Panc1 (cell line): ENCODE data around the gene CLSTN2. TPM values are rescaled to one million over a fixed set of nuclear protein-coding genes. Genes with fewer than 3 reads are reported as not detected.

Source experiments
- ATAC-seq: fragments of 200-7000 bp; cut with Tn5 transposase; 2 replicates; pipeline ENCODE4 v1.9.1; 2020; ENCODE audit warnings: mild to moderate bottlenecking, moderate library complexity
- BruUV-seq: library from RNA; stranded (reverse); fragments of 400-500 nt; replicated peaks from 2 replicates; lab custom pipeline; 2021; lab: Mats Ljungman, UMichigan
- CTCF ChIA-PET: fragments of 300-600 bp; sonication (Branson Sonifier 250); formaldehyde crosslinking; loops from one replicate; lab custom pipeline; 2022; ENCODE audit warnings: antibody characterized with exemption; lab: Charles Lee
- POLR2A ChIA-PET: fragments of 300-600 bp; sonication (Branson Sonifier 250); formaldehyde crosslinking; loops from one replicate; lab custom pipeline; 2022; ENCODE audit warnings: antibody characterized with exemption; lab: Charles Lee
- DNase-seq: peaks from one replicate; pipeline ENCODE4 v3.0.0-alpha.2; 2010; ENCODE audit warnings: low read depth, low spot score
- H3K27ac ChIP-seq: 2 replicates; pipeline ENCODE4 v1.5.1; 2011; ENCODE audit warnings: mild to moderate bottlenecking, low read length, inconsistent platforms
- H3K27me3 ChIP-seq: fragments of 200-500 bp; sonication (Bioruptor generic); 2 replicates; pipeline ENCODE4 v1.6.0; 2014; ENCODE audit warnings: low read length, inconsistent platforms; ENCODE audit not compliant: control insufficient read depth, insufficient read depth
- H3K36me3 ChIP-seq: fragments of 200-500 bp; sonication (Bioruptor generic); 2 replicates; pipeline ENCODE4 v1.5.1; 2014; ENCODE audit warnings: inconsistent platforms, mild to moderate bottlenecking, low read length, moderate library complexity; ENCODE audit not compliant: control insufficient read depth, insufficient read depth
- H3K4me1 ChIP-seq: 2 replicates; pipeline ENCODE4 v1.5.1; 2011; ENCODE audit warnings: inconsistent platforms, mild to moderate bottlenecking, low read length, moderate library complexity; ENCODE audit not compliant: control insufficient read depth, insufficient read depth
- H3K4me3 ChIP-seq, 2 experiments: 2 replicates each; pipeline ENCODE4 v1.5.1; 2011 to 2012; ENCODE audit warnings: low read depth in 2 of 2, low read length in 2 of 2, mild to moderate bottlenecking in 2 of 2, inconsistent platforms in 1 of 2, moderate library complexity in 1 of 2
- H3K9me3 ChIP-seq: fragments of 200-500 bp; sonication (Bioruptor generic); 2 replicates; pipeline ENCODE4 v1.5.1; 2014; ENCODE audit warnings: low read depth, mild to moderate bottlenecking, inconsistent platforms, low read length, moderate library complexity; ENCODE audit not compliant: control insufficient read depth, insufficient read depth
- CTCF ChIP-seq: fragments of 450-650 bp; IDR thresholded peaks from 2 replicates; pipeline ENCODE4 v1.5.1; 2017; ENCODE audit warnings: mild to moderate bottlenecking
- POLR2AphosphoS5 ChIP-seq: IDR thresholded peaks from 2 replicates; pipeline ENCODE4 v1.6.1; 2012; ENCODE audit warnings: mild to moderate bottlenecking, low read depth, low read length, moderate library complexity
- REST ChIP-seq, 2 experiments: IDR thresholded peaks; 2 replicates each; pipeline ENCODE4 v1.6.1; 2011 to 2012; ENCODE audit warnings: low read depth in 2 of 2, control low read depth in 1 of 2, low read length in 1 of 2, mild to moderate bottlenecking in 1 of 2, moderate library complexity in 1 of 2; ENCODE audit not compliant: insufficient read depth in 1 of 2
- SIN3A ChIP-seq: IDR thresholded peaks from 2 replicates; pipeline ENCODE4 v1.6.1; 2012; ENCODE audit warnings: low read depth, mild to moderate bottlenecking, low read length, moderate library complexity, borderline replicate concordance; ENCODE audit not compliant: insufficient read depth
- TCF7L2 ChIP-seq: IDR thresholded peaks from 2 replicates; pipeline ENCODE4 v1.6.1; 2011; ENCODE audit warnings: mild to moderate bottlenecking, low read depth, low read length, inconsistent platforms
- in situ Hi-C: cut with HindIII; loops from 2 replicates; pipeline ENCODE4 v1.10.0; 2016; ENCODE audit warnings: low sequenced_read_pairs, low pct_unique_long_range_greater_than_20kb
- intact Hi-C: fragments of 100-400 bp; cut with micrococcal nuclease; formaldehyde crosslinking; loops from one replicate; pipeline ENCODE4 v1.10.0; 2022; ENCODE audit not compliant: unreplicated experiment
- total RNA-seq: library from RNA; stranded (reverse); gene quantifications from one replicate; pipeline ENCODE4 v1.2.1, GENCODE V29; 2021; ENCODE audit not compliant: unreplicated experiment

CLSTN2 gene
- total RNA-seq, 1 experiment from 2014 or later = 0.03 TPM

DNA sequence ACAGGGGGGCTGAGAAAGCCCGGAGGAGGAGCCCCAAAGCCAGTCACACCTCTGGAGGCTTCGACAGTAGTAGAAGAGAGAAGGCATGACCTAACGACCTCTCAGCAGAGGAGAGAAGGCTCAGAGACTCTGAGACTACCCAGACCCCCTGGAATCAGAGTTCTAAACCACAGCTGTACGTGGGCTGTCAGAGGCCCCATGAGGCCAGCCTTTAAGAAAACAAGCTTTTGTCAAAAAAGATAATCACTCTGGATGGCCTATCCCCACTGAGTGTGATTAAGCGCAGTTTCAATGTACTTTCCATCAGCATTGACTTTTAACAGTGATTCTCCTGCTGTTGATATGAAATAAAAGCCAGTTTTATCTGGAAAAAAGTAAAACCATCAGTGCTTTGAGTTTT, 330.3 kb downstream of the CLSTN2 start:
- Histone ChIP-seq H3K27ac (no peak overlapping the region), H3K36me3 (no peaks in the 10 kb centered on the region), H3K4me3 (no peak overlapping the region), H3K9me3 (no peaks in the 10 kb centered on the region), H3K4me1 (no peaks in the 10 kb centered on the region), H3K27me3 (peaks cover 2% of the 10 kb centered on the region; the same call in 1 of the 2 replicates)
- BruUV-seq = no TSS peak
- POLR2A ChIA-PET = no interaction called here
- no peak for DNase-seq
- ATAC-seq = no peak
- in situ Hi-C loops = no loop called here
- CTCF ChIA-PET = no interaction called here
- intact Hi-C loops = no loop called here
- TF ChIP-seq POLR2AphosphoS5 (no peak), SIN3A (no peak), REST (IDR thresholded peaks at IDR 0.05; ENCODE audit: insufficient read depth in 1 of 2, low read depth in 2 of 2, low read length in 1 of 2) (no peak), TCF7L2 (no peak), CTCF (no peak)

DNA sequence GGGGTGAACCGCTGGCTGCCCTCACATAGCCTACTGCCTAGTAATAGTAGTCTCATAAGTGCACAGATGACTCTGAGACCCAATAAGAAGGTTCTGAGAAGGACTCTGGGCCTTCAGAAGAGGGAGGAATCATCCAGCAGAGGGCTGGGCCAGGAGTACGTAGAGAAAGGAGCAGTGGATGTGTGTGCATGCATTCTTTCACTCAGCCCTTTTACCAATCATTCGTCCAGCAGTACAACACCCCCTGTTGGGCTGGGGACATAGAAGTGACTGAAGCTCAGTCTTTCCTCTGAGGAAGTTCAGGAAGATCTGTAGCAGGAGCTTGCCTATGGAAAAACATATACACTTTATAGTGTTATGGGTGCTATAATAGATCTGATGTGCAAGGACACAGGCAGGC, 333.1 kb downstream of the CLSTN2 start:
- intact Hi-C loops (no loop called here), in situ Hi-C loops (no loop called here)
- H3K4me1 ChIP-seq = no peaks in the 10 kb centered on the region
- POLR2A ChIA-PET = no interaction called here
- H3K36me3 ChIP-seq = no peaks in the 10 kb centered on the region
- no peaks in the 10 kb centered on the region for H3K9me3 ChIP-seq
- H3K27me3 ChIP-seq = peaks cover 4% of the 10 kb centered on the region; the same call in 1 of the 2 replicates
- DNase-seq = no peak
- H3K4me3 ChIP-seq = no peak overlapping the region
- no peak overlapping the region for H3K27ac ChIP-seq
- CTCF ChIA-PET = no interaction called here
- no peak for ATAC-seq
- BruUV-seq = no TSS peak
- TF ChIP-seq TCF7L2 = no peak
- no peak for TF ChIP-seq CTCF
- no peak for TF ChIP-seq POLR2AphosphoS5
- TF ChIP-seq SIN3A = no peak
- no peak for TF ChIP-seq REST (IDR thresholded peaks at IDR 0.05; ENCODE audit: insufficient read depth in 1 of 2, low read depth in 2 of 2, low read length in 1 of 2)
